HepG2 (cell line): ENCODE results near the gene DSE. TPM values are rescaled to one million over a fixed set of nuclear protein-coding genes. Genes with fewer than 3 reads are reported as not detected.

Source experiments
- ATAC-seq: fragments of 200-7000 bp; cut with Tn5 transposase; 3 replicates; pipeline ENCODE4 v1.9.1; 2020; ENCODE audit warnings: mild to moderate bottlenecking, moderate library complexity
- BruUV-seq: library from RNA; stranded (reverse); fragments of 400-500 nt; replicated peaks from 2 replicates; lab custom pipeline; 2021; lab: Mats Ljungman, UMichigan
- CTCF ChIA-PET: fragments of 300-600 bp; formaldehyde crosslinking; extraction: SDS; loops from one replicate; lab custom pipeline; 2021; ENCODE audit warnings: low total read pairs, inconsistent platforms, low intra/inter-chr PET ratio; lab: Yijun Ruan, JAX
- POLR2A ChIA-PET: fragments of 350-600 bp; sonication (Branson Sonifier 250); formaldehyde crosslinking; loops from one replicate; lab custom pipeline; 2020; ENCODE audit warnings: antibody characterized with exemption, inconsistent platforms; lab: Yijun Ruan, JAX
- DNase-seq: peaks from one replicate; pipeline ENCODE4 v3.0.0-alpha.2; 2015; ENCODE audit warnings: low spot score
- FAIRE-seq: peaks from 3 replicates; lab custom pipeline; 2011; peaks lifted over from hg19 to GRCh38; lab: Jason Lieb, UNC
- H2AFZ ChIP-seq: one replicate; pipeline ENCODE4 v1.6.1; 2011; ENCODE audit warnings: low read length, inconsistent platforms
- H3K27ac ChIP-seq: fragments of 300-600 bp; 3 replicates; pipeline ENCODE4 v1.8.0; 2011; ENCODE audit warnings: mixed run types, mild to moderate bottlenecking, mixed read lengths, low read length, inconsistent platforms; ENCODE audit not compliant: insufficient read depth; ENCODE audit errors: extremely low read length
- H3K27me3 ChIP-seq, 2 experiments: fragments of 200-600 bp in 1 of 2; 2 replicates in 1 of 2; 3 replicates in 1 of 2; pipeline versions ENCODE4 v1.6.0 to v1.8.0; 2011; ENCODE audit warnings: low read length in 2 of 2, mild to moderate bottlenecking in 2 of 2, moderate library complexity in 2 of 2, inconsistent platforms in 1 of 2; ENCODE audit not compliant: insufficient read depth in 2 of 2, control insufficient read depth in 1 of 2
- H3K36me3 ChIP-seq, 2 experiments: fragments of 200-600 bp in 1 of 2; replicated peaks in 1 of 2; 2 replicates in 1 of 2; 3 replicates in 1 of 2; pipeline versions ENCODE4 v1.5.1 to v1.8.0; 2011; ENCODE audit warnings: low read length in 2 of 2, inconsistent platforms in 1 of 2; ENCODE audit not compliant: insufficient read depth in 2 of 2, control insufficient read depth in 1 of 2
- H3K4me1 ChIP-seq: 2 replicates; pipeline ENCODE4 v1.5.1; 2012; ENCODE audit warnings: low read length, inconsistent platforms; ENCODE audit not compliant: insufficient read depth
- H3K4me2 ChIP-seq: 2 replicates; pipeline ENCODE4 v1.6.0; 2011; ENCODE audit warnings: low read depth, low read length, inconsistent platforms
- H3K4me3 ChIP-seq, 3 experiments: fragments of 200-600 bp in 1 of 3; sonication (generic), shearing (Covaris generic) in 1 of 3; replicated peaks in 1 of 3; 2 replicates each; pipeline ENCODE4 v1.5.1; 2011 to 2016; ENCODE audit warnings: low read length in 3 of 3, inconsistent platforms in 2 of 3, low read depth in 2 of 3, mild to moderate bottlenecking in 2 of 3, control low read depth in 1 of 3, mixed read lengths in 1 of 3; ENCODE audit not compliant: insufficient read depth in 1 of 3
- H3K79me2 ChIP-seq: one replicate; pipeline ENCODE4 v1.6.1; 2011; ENCODE audit warnings: low read length, inconsistent platforms; ENCODE audit not compliant: insufficient read depth
- H3K9ac ChIP-seq: 2 replicates; pipeline ENCODE4 v1.6.0; 2011; ENCODE audit warnings: mild to moderate bottlenecking, low read depth, low read length, inconsistent platforms; ENCODE audit not compliant: insufficient read depth
- H3K9me3 ChIP-seq: 2 replicates; pipeline ENCODE4 v1.5.1; 2012; ENCODE audit warnings: mild to moderate bottlenecking, low read length
- H4K20me1 ChIP-seq: 2 replicates; pipeline ENCODE4 v1.6.0; 2011; ENCODE audit warnings: inconsistent platforms, mild to moderate bottlenecking, low read length, moderate library complexity; ENCODE audit not compliant: insufficient read depth
- CEBPB ChIP-seq: IDR thresholded peaks from 2 replicates; pipeline ENCODE4 v1.6.1; 2011; ENCODE audit warnings: low read depth, low read length, improper control_type of control experiment, borderline replicate concordance
- EZH2 ChIP-seq: conservative IDR thresholded peaks from 2 replicates; pipeline ENCODE4 v1.6.1; 2012; ENCODE audit warnings: mild to moderate bottlenecking, low read depth, low read length, moderate library complexity
- KLF12 ChIP-seq: sonication (generic); formaldehyde crosslinking; IDR thresholded peaks from 2 replicates; pipeline ENCODE4 v1.4.0; 2020; ENCODE audit warnings: missing genetic modification reagents, borderline replicate concordance
- MED13 ChIP-seq: sonication (generic); formaldehyde crosslinking; IDR thresholded peaks from 2 replicates; pipeline ENCODE4 v1.5.0; 2020; ENCODE audit warnings: missing genetic modification reagents
- RNF2 ChIP-seq: fragments of 450-650 bp; conservative IDR thresholded peaks from 2 replicates; pipeline ENCODE4 v1.6.1; 2016; ENCODE audit warnings: low read depth
- SMYD3 ChIP-seq: sonication (generic); formaldehyde crosslinking; IDR thresholded peaks from 2 replicates; pipeline ENCODE4 v1.8.1; 2023; ENCODE audit warnings: mild to moderate bottlenecking, missing genetic modification reagents
- ZBTB7B ChIP-seq: sonication (generic); formaldehyde crosslinking; IDR thresholded peaks from 2 replicates; pipeline ENCODE4 v1.4.0; 2020; ENCODE audit warnings: missing genetic modification reagents
- ZNF138 ChIP-seq: sonication (generic); formaldehyde crosslinking; IDR thresholded peaks from 2 replicates; pipeline ENCODE4 v1.5.0; 2020; ENCODE audit warnings: mild to moderate bottlenecking, low read depth, missing genetic modification reagents
- ZNF20 ChIP-seq: sonication (generic); formaldehyde crosslinking; IDR thresholded peaks from 2 replicates; pipeline ENCODE4 v1.4.0; 2020; ENCODE audit warnings: mild to moderate bottlenecking, moderate library complexity, missing genetic modification reagents
- ZNF205 ChIP-seq: IDR thresholded peaks from 2 replicates; pipeline ENCODE4 v1.6.1; 2018; ENCODE audit warnings: missing biosample characterization, missing genetic modification reagents
- ZNF747 ChIP-seq: sonication (generic); formaldehyde crosslinking; IDR thresholded peaks from 2 replicates; pipeline ENCODE4 v1.8.1; 2023; ENCODE audit warnings: missing genetic modification reagents, mild to moderate bottlenecking, borderline replicate concordance
- WGBS: methylation state at CpG from one replicate; pipeline ENCODE4 v1.1.6; 2017; ENCODE audit warnings: low lambda C conversion rate; 5-methylcytosine and 5-hydroxymethylcytosine counted together
- in situ Hi-C: cut with HindIII; loops from 2 replicates; pipeline ENCODE4 v1.10.0; 2017; ENCODE audit warnings: low pct_unique_long_range_greater_than_20kb; ENCODE audit not compliant: extremely low pct_ligation_motif_present
- intact Hi-C: fragments of 100-400 bp; cut with micrococcal nuclease; formaldehyde crosslinking; loops from one replicate; pipeline ENCODE4 v1.10.0; 2022; ENCODE audit not compliant: unreplicated experiment
- polyA plus RNA-seq, 8 experiments: library from polyadenylated mRNA; depleted of rRNA in 3 of 8; stranded (reverse) in 7 of 8; unstranded in 1 of 8; fragments of >200 nt; fragmentation: Illumina TruSeq in 4 of 8; extraction: Trizol in 4 of 8; gene quantifications; 2 replicates each; pipeline versions ENCODE4 v1.2.1 to v1.2.3, GENCODE V29; 2011 to 2016; ENCODE audit warnings: low read depth in 4 of 8, missing spikeins in 1 of 8, mixed read lengths in 1 of 8; ENCODE audit not compliant: insufficient read depth in 1 of 8
- total RNA-seq, 5 experiments: library from RNA; depleted of rRNA; stranded (reverse); fragments of >200 nt; fragmentation: Illumina TruSeq; extraction: Trizol; gene quantifications; 2 replicates each; pipeline ENCODE4 v1.2.3, GENCODE V29; 2016; ENCODE audit warnings: low read depth in 1 of 5
- TF ChIP-seq, protein P1 (sequence below): sonication (generic); formaldehyde crosslinking; IDR thresholded peaks from 2 replicates; pipeline ENCODE4 v1.4.0; 2020; ENCODE audit warnings: low read depth, missing genetic modification reagents
- TF ChIP-seq, protein P2 (sequence below): sonication (generic); formaldehyde crosslinking; IDR thresholded peaks from 2 replicates; pipeline ENCODE4 v1.8.0; 2022; ENCODE audit warnings: mild to moderate bottlenecking, missing genetic modification reagents, moderate library complexity

Gene DSE
- total and polyA plus RNA-seq, 2 of the 13 experiments (the other 11 are each of a cell fraction or from before 2014, with no cell fraction given) = 2.6 to 4.6 TPM

DNA sequence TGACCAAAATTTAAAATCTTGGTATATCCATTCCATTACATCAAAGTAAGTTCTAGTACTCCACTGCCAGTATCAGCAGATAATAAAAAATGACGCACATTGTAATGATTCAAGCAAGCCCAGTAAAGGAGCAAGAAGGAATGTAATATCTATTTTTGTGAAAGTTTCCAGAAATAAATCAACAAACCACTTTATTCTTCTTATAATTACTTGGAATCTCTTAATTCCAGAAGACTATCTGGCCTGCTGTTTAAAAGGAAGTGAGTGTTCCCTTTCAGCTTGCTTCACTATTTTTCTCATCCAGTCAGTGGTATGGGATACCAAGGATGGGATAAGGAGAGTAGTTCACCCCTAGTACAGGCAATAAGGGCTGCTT lies 42.2 kb upstream of the DSE start:
- Histone ChIP-seq H3K9ac (no peak overlapping the region), H3K27me3 (no peaks in the 10 kb centered on the region), H2AFZ (no peak overlapping the region), H3K4me3 (no peak overlapping the region), H3K4me2 (no peak overlapping the region), H3K9me3 (no peaks in the 10 kb centered on the region), H3K27ac (no peak overlapping the region), H3K4me1 (peaks cover 20% of the 10 kb centered on the region), H3K36me3 (no peaks in the 10 kb centered on the region), H3K79me2 (no peaks in the 10 kb centered on the region), H4K20me1 (no peaks in the 10 kb centered on the region)
- in situ Hi-C loops = no loop called here
- no peak for DNase-seq
- ChIA-PET POLR2A (no interaction called here), CTCF (no interaction called here)
- WGBS = 94% methylated on average over 1 of the region's 1 CpG
- intact Hi-C loops = no loop called here
- no TSS peak for BruUV-seq
- TF ChIP-seq ZNF205 (CRISPR knock-in tag) (no peak), EZH2 (no peak), ZNF138 (CRISPR knock-in tag) (no peak), ZBTB7B (no peak), ZNF747 (CRISPR knock-in tag) (no peak), MED13 (CRISPR knock-in tag) (no peak), ZNF20 (CRISPR knock-in tag) (no peak), KLF12 (CRISPR knock-in tag) (no peak), RNF2 (no peak), CEBPB (no peak), SMYD3 (CRISPR knock-in tag) (no peak)
- TF ChIP-seq, protein P1, sequence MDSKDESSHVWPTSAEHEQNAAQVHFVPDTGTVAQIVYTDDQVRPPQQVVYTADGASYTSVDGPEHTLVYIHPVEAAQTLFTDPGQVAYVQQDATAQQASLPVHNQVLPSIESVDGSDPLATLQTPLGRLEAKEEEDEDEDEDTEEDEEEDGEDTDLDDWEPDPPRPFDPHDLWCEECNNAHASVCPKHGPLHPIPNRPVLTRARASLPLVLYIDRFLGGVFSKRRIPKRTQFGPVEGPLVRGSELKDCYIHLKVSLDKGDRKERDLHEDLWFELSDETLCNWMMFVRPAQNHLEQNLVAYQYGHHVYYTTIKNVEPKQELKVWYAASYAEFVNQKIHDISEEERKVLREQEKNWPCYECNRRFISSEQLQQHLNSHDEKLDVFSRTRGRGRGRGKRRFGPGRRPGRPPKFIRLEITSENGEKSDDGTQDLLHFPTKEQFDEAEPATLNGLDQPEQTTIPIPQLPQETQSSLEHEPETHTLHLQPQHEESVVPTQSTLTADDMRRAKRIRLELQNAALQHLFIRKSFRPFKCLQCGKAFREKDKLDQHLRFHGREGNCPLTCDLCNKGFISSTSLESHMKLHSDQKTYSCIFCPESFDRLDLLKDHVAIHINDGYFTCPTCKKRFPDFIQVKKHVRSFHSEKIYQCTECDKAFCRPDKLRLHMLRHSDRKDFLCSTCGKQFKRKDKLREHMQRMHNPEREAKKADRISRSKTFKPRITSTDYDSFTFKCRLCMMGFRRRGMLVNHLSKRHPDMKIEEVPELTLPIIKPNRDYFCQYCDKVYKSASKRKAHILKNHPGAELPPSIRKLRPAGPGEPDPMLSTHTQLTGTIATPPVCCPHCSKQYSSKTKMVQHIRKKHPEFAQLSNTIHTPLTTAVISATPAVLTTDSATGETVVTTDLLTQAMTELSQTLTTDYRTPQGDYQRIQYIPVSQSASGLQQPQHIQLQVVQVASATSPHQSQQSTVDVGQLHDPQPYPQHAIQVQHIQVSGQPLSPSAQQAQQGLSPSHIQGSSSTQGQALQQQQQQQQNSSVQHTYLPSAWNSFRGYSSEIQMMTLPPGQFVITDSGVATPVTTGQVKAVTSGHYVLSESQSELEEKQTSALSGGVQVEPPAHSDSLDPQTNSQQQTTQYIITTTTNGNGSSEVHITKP (CRISPR knock-in tag) = no peak
- TF ChIP-seq, protein P2, sequence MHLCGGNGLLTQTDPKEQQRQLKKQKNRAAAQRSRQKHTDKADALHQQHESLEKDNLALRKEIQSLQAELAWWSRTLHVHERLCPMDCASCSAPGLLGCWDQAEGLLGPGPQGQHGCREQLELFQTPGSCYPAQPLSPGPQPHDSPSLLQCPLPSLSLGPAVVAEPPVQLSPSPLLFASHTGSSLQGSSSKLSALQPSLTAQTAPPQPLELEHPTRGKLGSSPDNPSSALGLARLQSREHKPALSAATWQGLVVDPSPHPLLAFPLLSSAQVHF (CRISPR knock-in tag) = no peak
- TF ChIP-seq, all 625 proteins: peak for 0
- FAIRE-seq = no peak
- no peak for ATAC-seq
